Stimulated activated CD4-positive, alpha-beta T cell treated with anti-CD3 and anti-CD28 coated beads, Interleukin-4, amount 100 ng/mL, for 48 hours (primary cell): ENCODE measurements around the gene PCDHB9.
"Not testable (repeated sequence)": the region's sequence is repeated elsewhere in the genome, so short reads cannot be mapped to it uniquely, and the experiment has no call there.

Experiments
- DNase-seq, 2 donors: peaks; one replicate each; pipeline ENCODE4 v3.0.0-alpha.2; 2020; ENCODE audit warnings: low read depth in 2 of 2

PCDHB9 gene

DNA sequence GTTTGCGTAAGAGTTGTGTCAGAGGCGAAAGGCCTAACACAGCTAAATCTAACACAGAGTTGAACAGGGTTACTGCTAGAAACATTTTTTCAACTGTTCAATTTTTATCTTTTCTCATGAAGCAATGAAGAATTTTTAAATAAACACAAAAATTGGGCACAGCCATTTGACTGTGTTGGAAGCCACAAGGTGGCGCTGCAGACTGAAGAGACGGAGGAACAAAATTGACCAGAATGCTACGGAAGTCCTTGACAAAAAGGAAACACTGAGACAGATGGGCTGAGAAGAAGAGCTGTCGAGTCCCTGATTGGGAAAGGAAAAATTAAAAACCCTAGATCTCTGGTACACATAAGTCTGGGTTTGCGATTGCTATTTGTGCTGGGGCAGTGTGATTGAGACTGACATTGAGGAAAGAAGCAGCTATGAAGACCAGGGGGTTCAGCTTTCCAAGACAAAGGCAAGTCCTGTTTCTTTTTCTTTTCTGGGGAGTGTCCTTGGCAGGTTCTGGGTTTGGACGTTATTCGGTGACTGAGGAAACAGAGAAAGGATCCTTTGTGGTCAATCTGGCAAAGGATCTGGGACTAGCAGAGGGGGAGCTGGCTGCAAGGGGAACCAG, at the start of gene PCDHB9:
PCDHB9 (plus strand) TSS at position 265 of the 616 bp plus-strand sequence; CDS start at position 423, 158 bp downstream.
- peak in 1 of 2 donors; percentile 9 for DNase-seq

GRCh38 chr5:141137346-141137745, 49.6 kb upstream of the PCDHB9 start:
- DNase-seq = not testable (repeated sequence)

DNA sequence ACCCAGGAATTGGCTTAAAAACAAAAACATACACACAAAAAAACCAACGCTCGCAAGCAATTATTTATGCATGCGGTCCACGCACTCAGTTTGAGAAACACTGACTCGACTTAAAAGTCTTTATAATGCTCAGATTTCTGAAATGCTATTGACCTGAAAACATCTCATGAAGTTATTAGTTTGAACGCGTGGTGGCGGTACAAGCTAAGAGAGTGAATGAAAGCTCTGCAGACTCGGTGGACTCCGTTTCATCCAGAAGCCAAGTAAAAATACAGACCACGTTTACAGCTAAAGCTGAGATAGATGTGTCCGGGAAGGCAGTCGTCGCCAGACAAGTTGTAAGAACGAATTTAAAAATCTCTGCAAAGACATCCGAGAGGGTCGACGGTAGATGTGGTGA, 37.1 kb upstream of the PCDHB9 start, which contains the start of gene PCDHB6:
PCDHB6 (plus strand) TSS at position 246 of the 400 bp plus-strand sequence. CDS start 201 bp downstream, outside the sequence.
- no peak for DNase-seq

DNA sequence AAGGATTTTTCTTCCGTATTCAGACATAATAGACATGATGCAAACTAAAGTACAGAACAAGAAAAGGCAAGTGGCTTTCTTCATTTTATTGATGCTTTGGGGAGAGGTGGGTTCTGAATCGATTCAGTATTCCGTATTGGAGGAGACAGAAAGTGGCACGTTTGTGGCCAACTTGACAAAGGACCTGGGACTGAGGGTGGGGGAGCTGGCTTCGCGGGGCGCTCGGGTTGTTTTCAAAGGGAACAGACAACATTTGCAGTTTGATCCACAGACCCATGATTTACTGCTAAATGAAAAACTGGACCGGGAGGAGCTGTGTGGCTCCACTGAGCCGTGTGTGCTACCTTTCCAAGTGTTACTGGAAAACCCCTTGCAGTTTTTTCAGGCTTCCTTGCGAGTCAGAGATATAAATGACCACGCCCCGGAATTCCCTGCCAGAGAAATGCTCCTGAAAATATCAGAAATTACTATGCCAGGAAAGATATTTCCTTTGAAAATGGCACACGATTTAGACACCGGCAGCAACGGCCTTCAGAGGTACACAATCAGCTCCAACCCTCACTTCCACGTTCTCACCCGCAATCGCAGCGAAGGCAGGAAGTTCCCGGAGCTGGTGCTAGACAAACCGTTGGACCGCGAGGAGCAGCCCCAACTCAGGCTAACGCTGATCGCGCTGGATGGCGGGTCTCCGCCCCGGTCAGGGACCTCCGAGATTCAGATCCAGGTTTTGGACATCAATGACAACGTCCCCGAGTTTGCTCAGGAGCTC, 36.6 kb upstream of the PCDHB9 start:
- no peak for DNase-seq

- DNase-seq = no peak
Measured at GRCh38 chr5:141150993-141151325, 36.0 kb upstream of the PCDHB9 start.

GRCh38 chr5:141151632-141152031, 35.3 kb upstream of the PCDHB9 start:
- DNase-seq = not testable (repeated sequence)

DNA sequence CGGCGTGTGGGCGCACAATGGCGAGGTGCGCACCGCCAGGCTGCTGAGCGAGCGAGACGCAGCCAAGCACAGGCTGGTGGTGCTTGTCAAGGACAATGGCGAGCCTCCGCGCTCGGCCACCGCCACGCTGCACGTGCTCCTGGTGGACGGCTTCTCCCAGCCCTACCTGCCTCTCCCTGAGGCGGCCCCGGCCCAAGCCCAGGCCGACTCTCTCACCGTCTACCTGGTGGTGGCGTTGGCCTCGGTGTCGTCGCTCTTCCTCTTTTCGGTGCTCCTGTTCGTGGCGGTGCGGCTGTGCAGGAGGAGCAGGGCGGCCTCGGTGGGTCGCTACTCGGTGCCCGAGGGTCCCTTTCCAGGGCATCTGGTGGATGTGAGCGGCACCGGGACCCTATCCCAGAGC, 34.9 kb upstream of the PCDHB9 start:
- not testable (repeated sequence) for DNase-seq

GRCh38 chr5:141155540-141156374, 31.2 kb upstream of the PCDHB9 start:
- DNase-seq = no peak

DNA sequence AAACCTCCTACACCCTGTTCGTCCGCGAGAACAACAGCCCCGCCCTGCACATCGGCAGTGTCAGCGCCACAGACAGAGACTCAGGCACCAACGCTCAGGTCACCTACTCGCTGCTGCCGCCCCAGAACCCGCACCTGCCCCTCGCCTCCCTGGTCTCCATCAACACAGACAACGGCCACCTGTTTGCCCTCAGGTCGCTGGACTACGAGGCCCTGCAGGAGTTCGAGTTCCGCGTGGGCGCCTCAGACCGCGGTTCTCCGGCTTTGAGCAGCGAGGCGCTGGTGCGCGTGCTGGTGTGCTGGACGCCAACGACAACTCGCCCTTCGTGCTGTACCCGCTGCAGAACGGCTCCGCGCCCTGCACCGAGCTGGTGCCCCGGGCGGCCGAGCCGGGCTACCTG, 29.6 kb upstream of the PCDHB9 start:
- not testable (repeated sequence) for DNase-seq

GRCh38 chr5:141157901-141158300, 29.1 kb upstream of the PCDHB9 start:
- DNase-seq = not testable (repeated sequence)

DNA sequence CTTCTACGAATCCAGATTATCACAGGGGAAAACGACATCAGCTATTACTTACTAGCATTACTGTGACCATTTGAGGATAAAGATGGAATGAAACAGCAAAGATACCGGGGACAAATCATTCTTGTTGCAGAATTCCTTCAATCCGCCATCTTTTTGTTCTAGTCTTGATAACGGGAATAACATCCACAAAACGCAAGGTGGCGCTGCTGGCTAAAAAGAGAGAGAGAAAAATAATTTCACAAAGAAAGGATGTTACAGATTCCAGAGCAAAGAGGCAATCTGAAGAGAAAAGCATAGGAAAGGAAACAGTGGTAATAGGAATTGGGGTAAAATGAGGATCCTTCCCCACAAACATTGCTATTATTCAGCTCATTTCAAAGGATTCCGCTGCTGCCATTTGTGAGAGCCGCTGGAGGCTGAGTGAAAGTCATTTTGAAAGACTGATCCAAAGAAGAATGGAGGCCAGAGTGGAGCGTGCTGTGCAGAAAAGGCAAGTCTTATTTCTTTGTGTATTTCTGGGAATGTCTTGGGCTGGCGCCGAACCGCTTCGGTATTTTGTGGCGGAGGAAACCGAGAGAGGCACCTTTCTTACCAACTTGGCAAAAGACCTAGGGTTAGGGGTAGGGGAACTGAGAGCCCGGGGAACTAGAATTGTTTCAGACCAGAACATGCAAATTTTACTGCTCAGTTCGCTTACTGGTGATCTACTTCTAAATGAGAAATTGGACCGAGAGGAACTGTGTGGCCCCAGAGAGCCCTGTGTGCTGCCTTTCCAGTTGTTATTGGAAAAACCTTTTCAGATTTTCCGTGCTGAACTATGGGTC, 14.4 kb upstream of the PCDHB9 start, which contains the start of gene PCDHB7:
PCDHB7 (plus strand) TSS at position 264 of the 824 bp plus-strand sequence; CDS start at position 456, 192 bp downstream.
- DNase-seq = no peak

- DNase-seq = not testable (repeated sequence)
Measured at GRCh38 chr5:141174291-141175104, 12.5 kb upstream of the PCDHB9 start.

- DNase-seq = no peak
Measured at GRCh38 chr5:141175933-141176332, 11.0 kb upstream of the PCDHB9 start.

GRCh38 chr5:141177577-141178191, 9.3 kb upstream of the PCDHB9 start, which contains the start of gene PCDHB8:
Gene PCDHB8 (plus strand): TSS chr5:141177790. CDS start chr5:141178035, 245 bp downstream.
- DNase-seq = not testable (repeated sequence)

DNA sequence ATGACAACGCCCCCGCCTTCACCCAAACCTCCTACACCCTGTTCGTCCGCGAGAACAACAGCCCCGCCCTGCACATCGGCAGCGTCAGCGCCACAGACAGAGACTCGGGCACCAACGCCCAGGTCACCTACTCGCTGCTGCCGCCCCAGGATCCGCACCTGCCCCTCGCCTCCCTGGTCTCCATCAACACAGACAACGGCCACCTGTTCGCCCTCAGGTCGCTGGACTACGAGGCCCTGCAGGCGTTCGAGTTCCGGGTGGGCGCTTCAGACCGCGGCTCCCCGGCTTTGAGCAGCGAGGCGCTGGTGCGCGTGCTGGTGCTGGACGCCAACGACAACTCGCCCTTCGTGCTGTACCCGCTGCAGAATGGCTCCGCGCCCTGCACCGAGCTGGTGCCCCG, 7.6 kb upstream of the PCDHB9 start:
- DNase-seq = not testable (repeated sequence)

- not testable (repeated sequence) for DNase-seq
Measured at GRCh38 chr5:141179876-141180275, 7.1 kb upstream of the PCDHB9 start.

DNA sequence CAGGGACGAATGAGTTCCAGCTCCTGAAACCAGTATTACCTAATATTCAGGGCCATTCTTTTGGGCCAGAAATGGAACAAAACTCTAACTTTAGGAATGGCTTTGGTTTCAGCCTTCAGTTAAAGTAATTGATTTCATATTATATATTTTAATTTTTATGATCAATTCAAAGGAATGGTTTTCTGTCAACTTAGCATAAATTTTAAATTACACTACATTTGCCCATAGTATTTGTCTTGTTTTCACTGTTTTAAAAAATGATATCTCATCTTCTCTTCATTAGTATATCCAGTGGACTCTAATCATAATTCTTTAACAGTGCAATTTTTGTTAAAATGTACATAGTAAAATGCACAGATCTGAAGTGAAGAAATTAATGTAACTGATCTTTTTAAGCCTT, 6.6 kb upstream of the PCDHB9 start:
- no peak for DNase-seq

GRCh38 chr5:141182248-141182647, 4.7 kb upstream of the PCDHB9 start, which contains the start of gene PCDHB16:
Gene PCDHB16 (plus strand): TSS chr5:141182387. CDS start chr5:141182560, 173 bp downstream.
- no peak for DNase-seq

- DNase-seq = not testable (repeated sequence)
Measured at GRCh38 chr5:141184117-141184855, 2.7 kb upstream of the PCDHB9 start.
